WTC11 (cell line): Measurements from ENCODE around the gene HBG1. TPM values are rescaled to one million over a fixed set of nuclear protein-coding genes. Genes with fewer than 3 reads are reported as not detected.
A peak's percentile ranks its signal among the peaks of the same experiment; 100 is the strongest.

Experiments
- ATAC-seq: fragments of 200-7000 bp; cut with Tn5 transposase; 2 replicates; pipeline ENCODE4 v1.10.0; 2021; ENCODE audit warnings: mild to moderate bottlenecking, moderate library complexity
- CTCF ChIA-PET: fragments of 300-600 bp; sonication (Branson Sonifier 250); formaldehyde crosslinking; loops from one replicate; lab custom pipeline; 2021; ENCODE audit warnings: antibody characterized with exemption; lab: Charles Lee
- POLR2A ChIA-PET: fragments of 350-600 bp; sonication (Branson Sonifier 250); formaldehyde crosslinking; loops from one replicate; lab custom pipeline; 2021; ENCODE audit warnings: antibody characterized with exemption; lab: Charles Lee
- DNase-seq: peaks from one replicate; pipeline ENCODE4 v3.0.0; 2021; ENCODE audit warnings: low spot score
- H3K27ac Mint-ChIP-seq: 2 replicates; pipeline ENCODE4 v1.8.0; 2021; ENCODE audit warnings: mixed read lengths
- H3K27me3 Mint-ChIP-seq: 2 replicates; pipeline ENCODE4 v1.8.0; 2021; ENCODE audit warnings: low read depth, mild to moderate bottlenecking, moderate library complexity, mixed read lengths
- H3K36me3 Mint-ChIP-seq: 2 replicates; pipeline ENCODE4 v1.8.0; 2021; ENCODE audit warnings: mixed read lengths
- H3K4me1 Mint-ChIP-seq: 2 replicates; pipeline ENCODE4 v1.8.0; 2022; ENCODE audit warnings: mixed read lengths
- H3K4me3 Mint-ChIP-seq: 2 replicates; pipeline ENCODE4 v1.8.0; 2021; ENCODE audit warnings: mild to moderate bottlenecking, moderate library complexity, mixed read lengths
- H3K9me3 Mint-ChIP-seq: 2 replicates; pipeline ENCODE4 v1.8.0; 2021; ENCODE audit warnings: mixed read lengths
- ARID4B ChIP-seq: sonication (generic); formaldehyde crosslinking; IDR thresholded peaks from 2 replicates; pipeline ENCODE4 v1.8.0; 2023; ENCODE audit warnings: missing genetic modification reagents, mild to moderate bottlenecking, borderline replicate concordance
- ATF6 ChIP-seq: sonication (generic); formaldehyde crosslinking; IDR thresholded peaks from 2 replicates; pipeline ENCODE4 v1.8.1; 2023; ENCODE audit warnings: mild to moderate bottlenecking, missing genetic modification reagents
- CBFB ChIP-seq: sonication (generic); formaldehyde crosslinking; IDR thresholded peaks from 2 replicates; pipeline ENCODE4 v1.8.1; 2022; ENCODE audit warnings: mild to moderate bottlenecking, low read depth, missing genetic modification reagents
- CREB1 ChIP-seq: sonication (generic); formaldehyde crosslinking; IDR thresholded peaks from 2 replicates; pipeline ENCODE4 v1.8.0; 2023; ENCODE audit warnings: mild to moderate bottlenecking, missing genetic modification reagents
- CTCF ChIP-seq: fragments of 200-600 bp; IDR thresholded peaks from 2 replicates; pipeline ENCODE4 v1.8.0; 2022; ENCODE audit warnings: antibody characterized with exemption
- E2F1 ChIP-seq: sonication (generic); formaldehyde crosslinking; IDR thresholded peaks from 2 replicates; pipeline ENCODE4 v1.8.0; 2022; ENCODE audit warnings: mild to moderate bottlenecking, missing genetic modification reagents
- ERG ChIP-seq: fragments of 250-450 bp; sonication (Bioruptor Pico); IDR thresholded peaks from 2 replicates; pipeline ENCODE4 v1.8.0; 2021; ENCODE audit warnings: mild to moderate bottlenecking
- FOXP1 ChIP-seq: sonication (generic); formaldehyde crosslinking; IDR thresholded peaks from 2 replicates; pipeline ENCODE4 v1.8.0; 2022; ENCODE audit warnings: missing genetic modification reagents, mild to moderate bottlenecking, moderate library complexity, borderline replicate concordance
- GABPB1 ChIP-seq: sonication (generic); formaldehyde crosslinking; IDR thresholded peaks from 2 replicates; pipeline ENCODE4 v1.8.1; 2023; ENCODE audit warnings: mild to moderate bottlenecking, missing genetic modification reagents
- HMGXB4 ChIP-seq: sonication (generic); formaldehyde crosslinking; IDR thresholded peaks from 2 replicates; pipeline ENCODE4 v1.8.1; 2023; ENCODE audit warnings: mild to moderate bottlenecking, moderate library complexity, missing genetic modification reagents
- MAX ChIP-seq: sonication (generic); formaldehyde crosslinking; IDR thresholded peaks from 2 replicates; pipeline ENCODE4 v1.8.0; 2022; ENCODE audit warnings: mild to moderate bottlenecking, missing genetic modification reagents
- MXD4 ChIP-seq: fragments of 250-450 bp; sonication (Bioruptor Pico); IDR thresholded peaks from 2 replicates; pipeline ENCODE4 v1.8.0; 2021; ENCODE audit warnings: mild to moderate bottlenecking, moderate library complexity, borderline replicate concordance
- NFYB ChIP-seq: sonication (generic); formaldehyde crosslinking; conservative IDR thresholded peaks from 2 replicates; pipeline ENCODE4 v1.8.0; 2022; ENCODE audit warnings: low read depth, missing genetic modification reagents
- OVOL2 ChIP-seq: fragments of 250-450 bp; sonication (Bioruptor Pico); IDR thresholded peaks from 2 replicates; pipeline ENCODE4 v1.9.0; 2021; ENCODE audit warnings: mild to moderate bottlenecking, borderline replicate concordance
- PREB ChIP-seq: sonication (generic); formaldehyde crosslinking; IDR thresholded peaks from 2 replicates; pipeline ENCODE4 v1.8.1; 2022; ENCODE audit warnings: mild to moderate bottlenecking, missing genetic modification reagents, moderate library complexity, borderline replicate concordance
- SMAD3 ChIP-seq: sonication (generic); formaldehyde crosslinking; IDR thresholded peaks from 2 replicates; pipeline ENCODE4 v1.8.0; 2022; ENCODE audit warnings: missing genetic modification reagents, mild to moderate bottlenecking, borderline replicate concordance
- SP1 ChIP-seq: sonication (generic); formaldehyde crosslinking; conservative IDR thresholded peaks from 2 replicates; pipeline ENCODE4 v1.8.1; 2022; ENCODE audit warnings: missing genetic modification reagents
- ZNF138 ChIP-seq: sonication (generic); formaldehyde crosslinking; conservative IDR thresholded peaks from 2 replicates; pipeline ENCODE4 v1.8.1; 2022; ENCODE audit warnings: mild to moderate bottlenecking, moderate library complexity, missing genetic modification reagents
- ZNF219 ChIP-seq: sonication (generic); formaldehyde crosslinking; IDR thresholded peaks from 2 replicates; pipeline ENCODE4 v1.8.0; 2023; ENCODE audit warnings: missing genetic modification reagents, mild to moderate bottlenecking, borderline replicate concordance
- ZNF416 ChIP-seq: fragments of 250-450 bp; sonication (Bioruptor Pico); IDR thresholded peaks from 2 replicates; pipeline ENCODE4 v1.9.0; 2021; ENCODE audit warnings: mild to moderate bottlenecking, inconsistent platforms
- total RNA-seq: library from RNA; stranded (reverse); gene quantifications from 3 replicates; pipeline ENCODE4 v1.2.3, GENCODE V29; 2021

Gene HBG1
- total RNA-seq, 1 experiment from 2014 or later: 3.4 TPM

GRCh38 chr11:5223146-5223545 lies 26.5 kb downstream of the HBG1 start:
- Mint-ChIP-seq H3K9me3 (peaks cover 34% of the 10 kb centered on the region), H3K36me3 (peaks cover 20% of the 10 kb centered on the region), H3K4me1 (peaks cover 3% of the 10 kb centered on the region; the same call in 1 of the 2 replicates), H3K27me3 (no peaks in the 10 kb centered on the region), H3K4me3 (no peak overlapping the region), H3K27ac (no peak overlapping the region)
- ATAC-seq (no peak), DNase-seq (no peak)
- TF ChIP-seq CTCF (no peak), CBFB (no peak), SP1 (CRISPR knock-in tag) (no peak), MXD4 (no peak), ERG (CRISPR knock-in tag) (no peak)
- CTCF ChIA-PET: no interaction called here
- POLR2A ChIA-PET: no interaction called here

- Mint-ChIP-seq H3K4me3 (no peak overlapping the region), H3K27me3 (no peaks in the 10 kb centered on the region), H3K4me1 (peaks cover 11% of the 10 kb centered on the region), H3K36me3 (no peaks in the 10 kb centered on the region), H3K9me3 (peaks cover 3% of the 10 kb centered on the region; the same call in 1 of the 2 replicates), H3K27ac (no peak overlapping the region)
- POLR2A ChIA-PET: interaction anchor here (0.6 kb wide), 1 partner anchor 409 kb away, joined by 4 read pairs; no protein-coding TSS in a partner anchor
- CTCF ChIA-PET: interaction anchor here (1.1 to 1.3 kb wide), 2 partner anchors 81 to 597 kb away, joined by 3 to 6 read pairs; no protein-coding TSS in a partner anchor
- no peak for DNase-seq
- ATAC-seq: peak; percentile 76
- TF ChIP-seq ZNF138 (CRISPR knock-in tag) (no peak), SMAD3 (CRISPR knock-in tag) (no peak), GABPB1 (CRISPR knock-in tag) (no peak), E2F1 (CRISPR knock-in tag) (no peak), ZNF416 (CRISPR knock-in tag) (no peak), ARID4B (CRISPR knock-in tag) (no peak), ATF6 (no peak), HMGXB4 (CRISPR knock-in tag) (no peak), ZNF219 (CRISPR knock-in tag) (no peak), FOXP1 (CRISPR knock-in tag) (no peak), OVOL2 (no peak), PREB (CRISPR knock-in tag) (no peak), MAX (no peak), CREB1 (CRISPR knock-in tag) (no peak), NFYB (CRISPR knock-in tag) (no peak)
Observed at GRCh38 chr11:5210376-5210885, 39.2 kb downstream of the HBG1 start.
